Measurements from ENCODE around the gene GCNT4.

The GCNT4 gene

DNA sequence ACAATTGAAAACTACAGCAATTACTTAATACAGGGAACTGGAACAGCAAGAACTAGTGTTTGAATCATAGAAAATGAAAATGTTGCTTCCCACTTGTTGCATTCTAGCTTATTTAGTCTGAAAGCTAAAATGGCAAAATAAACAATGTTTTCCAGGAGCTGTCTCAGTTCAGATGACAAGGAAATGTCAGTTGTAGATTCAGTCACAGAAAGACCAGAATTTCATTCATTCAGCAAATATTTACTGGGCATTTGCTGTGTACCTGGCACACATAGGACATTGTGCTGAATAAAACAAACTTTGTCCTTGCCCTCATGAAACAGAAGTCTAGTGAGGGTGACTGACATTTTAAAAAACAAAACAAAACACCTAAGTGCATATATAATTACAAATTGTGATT lies 41.5 kb downstream of the GCNT4 start:
- no peak for DNase-seq

GRCh38 chr5:75009556-75010345 lies 42.6 kb downstream of the GCNT4 start:
- no peak for DNase-seq

DNA sequence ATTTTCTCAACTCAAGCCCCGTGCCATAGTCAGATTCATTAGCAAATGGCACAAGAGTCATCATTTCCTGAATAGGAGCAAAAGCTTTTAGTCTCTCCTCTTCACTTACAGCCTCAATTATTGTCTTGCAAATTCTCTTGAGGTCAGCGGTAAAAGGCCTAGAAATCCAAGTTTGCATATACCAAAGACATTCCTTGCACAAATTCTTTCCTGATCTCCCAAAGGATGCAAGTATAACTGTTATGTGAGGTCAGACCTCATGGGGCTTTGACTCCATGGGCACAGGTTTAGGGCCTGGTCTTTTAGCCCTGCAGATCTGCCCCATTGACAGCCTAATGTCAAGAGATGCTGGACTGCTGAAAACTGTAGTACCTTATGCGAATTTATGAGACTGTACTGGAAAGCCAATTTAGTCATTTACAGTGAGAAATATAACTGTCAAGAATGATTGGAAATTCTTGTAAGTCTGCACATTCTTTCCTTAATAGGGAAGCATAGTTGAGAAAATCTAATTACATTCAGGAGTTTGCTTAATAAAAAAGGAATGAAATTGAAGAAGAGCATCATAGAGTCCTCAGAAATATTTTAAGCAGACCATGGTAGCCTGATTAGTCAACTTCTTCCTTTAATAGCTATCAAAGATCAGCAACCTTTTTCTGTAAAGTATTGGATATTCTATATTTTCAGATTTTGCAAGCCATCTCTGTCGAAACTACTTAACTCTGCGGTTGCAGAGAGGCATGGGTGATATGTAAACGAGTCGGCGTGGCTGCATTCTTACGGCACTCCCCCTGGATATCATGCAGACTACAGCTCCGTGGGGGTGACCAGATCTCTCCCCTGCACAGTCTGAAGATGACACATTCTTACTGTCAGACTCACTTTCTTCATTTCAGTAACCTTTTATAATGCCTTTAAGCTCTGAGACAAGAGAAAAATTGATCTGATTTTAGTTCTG lies 45.2 kb downstream of the GCNT4 start:
- no peak for DNase-seq

DNA sequence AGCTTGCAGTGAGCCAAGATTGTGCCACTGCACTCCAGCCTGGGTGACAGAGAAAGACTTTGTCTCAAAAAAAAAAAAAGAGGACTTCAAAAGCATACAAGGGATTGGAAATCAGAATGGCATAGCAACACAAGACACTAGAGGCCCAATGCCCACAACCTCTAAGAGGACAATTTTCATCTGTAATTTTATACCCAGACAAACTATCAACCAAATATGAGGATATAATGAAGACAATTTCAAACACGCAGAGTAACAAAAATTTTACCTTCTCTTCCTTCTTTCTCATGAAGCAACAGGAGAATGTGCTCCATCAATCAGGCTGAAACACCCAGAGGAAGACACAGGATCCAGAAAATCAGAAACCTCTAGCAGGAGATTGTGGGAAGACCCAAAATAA lies 46.8 kb downstream of the GCNT4 start:
- no peak for DNase-seq
